ENCODE results near the gene UNC13A. TPM values are rescaled to one million over a fixed set of nuclear protein-coding genes. Genes with fewer than 3 reads are reported as not detected.

UNC13A gene
- under 0.01 and 0.39 TPM in 2 replicates for total RNA-seq

DNA sequence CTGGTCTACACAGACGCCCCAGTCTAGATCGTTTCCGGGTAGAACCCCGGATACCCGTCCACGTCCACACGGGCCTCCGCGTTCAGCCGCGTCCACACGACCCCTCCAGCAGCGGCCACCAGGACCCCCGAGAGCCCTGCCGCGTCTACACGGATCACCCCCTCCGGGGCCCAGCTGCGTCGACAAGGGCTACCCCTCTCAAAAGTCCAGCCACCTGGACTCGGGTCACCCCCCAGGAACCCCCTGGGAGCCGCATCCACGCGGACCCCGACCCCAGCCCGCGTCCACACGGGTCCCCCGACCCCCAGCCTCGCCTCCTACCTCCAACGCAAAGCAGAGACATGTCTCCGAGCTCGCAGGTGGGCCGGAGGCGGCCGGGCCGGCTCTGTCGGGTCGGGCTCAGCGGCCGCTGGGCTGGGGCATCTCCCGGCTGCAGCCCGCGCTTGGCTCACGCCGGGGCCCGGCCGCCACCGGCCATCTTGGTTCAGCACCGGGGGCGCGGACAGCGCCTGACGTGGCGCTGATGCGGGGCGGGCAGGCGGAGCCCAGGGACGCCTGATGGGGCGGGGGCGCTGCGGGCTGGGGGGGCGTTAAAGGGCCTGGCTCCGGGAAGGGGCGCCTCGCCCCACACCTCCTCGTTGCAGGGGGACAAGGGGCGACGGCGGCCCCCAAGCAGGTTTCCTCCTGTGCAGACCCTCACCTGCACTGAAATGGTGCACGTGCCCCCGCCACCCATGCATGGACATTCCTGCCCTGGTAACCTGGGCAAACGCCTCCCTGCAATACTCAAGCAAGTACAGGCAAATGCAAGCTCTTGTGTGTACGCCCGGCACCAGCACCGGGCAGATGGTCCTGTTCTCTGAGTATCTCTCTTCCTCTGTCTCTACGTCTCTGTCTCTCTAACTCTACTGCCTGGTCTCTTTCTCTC, at the start of gene UNC13A:
Gene UNC13A, minus strand, starts transcription at position 498 of the 928 bp plus-strand sequence. Its CDS starts 155 bp downstream, at position 343.

DNA sequence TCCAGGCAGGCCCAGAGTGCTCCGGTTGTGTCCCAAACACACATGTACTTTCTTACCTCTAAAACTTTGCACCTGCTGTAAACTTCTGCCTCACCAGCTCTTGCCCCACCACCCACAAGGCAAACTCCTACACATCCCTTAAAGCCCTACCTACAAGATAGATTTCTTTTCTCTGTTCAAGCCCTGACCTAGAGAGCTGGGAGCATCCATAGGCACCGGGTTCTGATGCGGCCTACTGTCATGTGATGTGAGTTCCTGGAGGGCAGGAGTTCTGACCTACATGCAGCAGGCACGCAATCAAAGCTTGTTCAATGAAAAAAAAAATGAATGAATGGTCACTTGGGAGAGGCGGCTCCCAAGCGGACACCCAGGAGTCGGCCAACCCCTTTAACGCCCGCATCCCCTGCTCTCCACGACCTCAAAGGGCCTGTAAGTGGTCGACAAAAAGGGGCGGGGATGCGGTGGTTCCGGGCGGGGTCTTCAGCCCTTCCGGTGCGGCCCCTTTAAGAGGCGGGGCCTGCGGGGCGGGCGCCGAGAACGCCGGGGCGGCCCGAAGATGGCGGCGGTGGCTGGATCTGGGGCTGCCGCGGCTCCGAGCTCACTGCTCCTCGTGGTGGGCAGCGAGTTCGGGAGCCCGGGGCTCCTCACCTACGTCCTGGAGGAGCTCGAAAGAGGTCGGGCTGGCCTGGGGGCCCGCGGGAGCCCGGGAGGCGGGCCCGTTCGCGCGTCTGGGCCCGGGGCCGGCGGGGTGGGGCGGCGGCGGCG, 31.0 kb upstream of the UNC13A start, which contains the start of gene MAP1S:
Gene MAP1S, plus strand, starts transcription at position 534 of the 765 bp plus-strand sequence. Its CDS starts 23 bp downstream, at position 557.

DNA sequence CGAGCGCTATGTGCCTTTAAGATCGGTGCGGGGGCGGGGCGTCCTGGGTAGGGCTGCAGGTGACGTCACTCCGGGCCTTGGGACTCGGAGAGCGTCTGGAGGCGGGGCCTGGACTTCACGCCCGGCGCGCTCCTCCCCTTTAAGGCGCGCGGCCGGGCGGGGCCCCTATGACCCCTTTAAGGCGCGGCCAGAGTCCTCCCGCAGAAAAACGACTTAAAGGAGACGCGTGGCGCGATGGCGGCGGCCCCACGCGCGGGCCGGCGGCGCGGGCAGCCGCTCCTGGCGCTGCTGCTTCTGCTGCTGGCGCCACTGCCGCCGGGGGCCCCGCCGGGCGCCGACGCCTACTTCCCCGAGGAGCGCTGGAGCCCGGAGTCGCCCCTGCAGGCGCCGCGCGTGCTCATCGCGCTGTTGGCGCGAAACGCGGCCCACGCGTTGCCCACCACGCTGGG, 132.7 kb downstream of the UNC13A start, which contains the start of gene COLGALT1:
Gene COLGALT1, plus strand, starts transcription at position 170 of the 449 bp plus-strand sequence. Its CDS starts 65 bp downstream, at position 235.

Other genes starting within 250 kb of the UNC13A start
- not detected in 2 replicates for gene TMEM221, start 239.7 kb downstream of the UNC13A start, total RNA-seq
- not detected in 2 replicates for gene NXNL1, start 227.4 kb downstream of the UNC13A start, total RNA-seq
- 15.8 and 26.1 TPM in 2 replicates for gene SLC27A1, start 217.8 kb downstream of the UNC13A start, total RNA-seq
- 49.9 and 60.6 TPM in 2 replicates for gene PGLS, start 176.7 kb downstream of the UNC13A start, total RNA-seq
- 104 and 126 TPM in 2 replicates for gene COLGALT1, start 132.7 kb downstream of the UNC13A start, total RNA-seq
- gene MAP1S, start 31.1 kb upstream of the UNC13A start, total RNA-seq, result 25.4 and 29.7 TPM in 2 replicates
- gene FCHO1, start 63.1 kb upstream of the UNC13A start, total RNA-seq, result 0.73 and 1.2 TPM in 2 replicates
- not detected in 2 replicates for gene B3GNT3, start 106.8 kb upstream of the UNC13A start, total RNA-seq
- gene INSL3, start 133.2 kb upstream of the UNC13A start, total RNA-seq, result not detected in 2 replicates
- 0.78 and 2.2 TPM in 2 replicates for gene JAK3, start 159.6 kb upstream of the UNC13A start, total RNA-seq
- 931 and 1,160 TPM in 2 replicates for gene RPL18A, start 171.6 kb upstream of the UNC13A start, total RNA-seq
- not detected in 2 replicates for gene SLC5A5, start 183.6 kb upstream of the UNC13A start, total RNA-seq
- gene CCDC124, start 244.7 kb upstream of the UNC13A start, total RNA-seq, result 28.7 and 30.5 TPM in 2 replicates

Data from subcutaneous preadipocyte (primary cell).